A549 (cell line): ENCODE data around the gene SORT1. TPM values are rescaled to one million over a fixed set of nuclear protein-coding genes. Genes with fewer than 3 reads are reported as not detected.

Experiments used
- ATAC-seq, 2 experiments: fragments of 200-7000 bp in 1 of 2; fragments of >200 bp in 1 of 2; cut with Nextera tagmentation in 1 of 2; cut with Tn5 transposase in 1 of 2; 3 replicates each; pipeline versions ENCODE4 v1.8.0 to v1.9.1; 2018 to 2020; ENCODE audit warnings: mild to moderate bottlenecking in 1 of 2, moderate library complexity in 1 of 2
- CTCF ChIA-PET: fragments of 300-600 bp; sonication (Branson Sonifier 250); formaldehyde crosslinking; extraction: SDS; loops from one replicate; lab custom pipeline; 2021; ENCODE audit warnings: antibody characterized with exemption, inconsistent platforms; lab: Yijun Ruan, JAX
- POLR2A ChIA-PET: fragments of 350-600 bp; formaldehyde crosslinking; extraction: SDS; loops from one replicate; lab custom pipeline; 2021; ENCODE audit warnings: antibody characterized with exemption, inconsistent platforms; lab: Yijun Ruan, JAX
- DNase-seq, 2 experiments: peaks; one replicate each; pipeline versions ENCODE4 v3.0.0 to v3.0.0-alpha.2; 2011 to 2016; ENCODE audit warnings: low read depth in 1 of 2, low spot score in 1 of 2
- FAIRE-seq: peaks from 2 replicates; lab custom pipeline; 2011; peaks lifted over from hg19 to GRCh38; lab: Jason Lieb, UNC
- H3K27ac ChIP-seq, 2 experiments: fragments of >200 bp; sonication (Bioruptor Twin); formaldehyde crosslinking; 3 replicates each; pipeline ENCODE4 v1.5.1; 2016 to 2017
- H3K4me1 ChIP-seq: fragments of >200 bp; sonication (Bioruptor Twin); formaldehyde crosslinking; 3 replicates; pipeline ENCODE4 v1.6.1; 2016
- H3K4me2 ChIP-seq: fragments of >200 bp; sonication (Bioruptor Twin); formaldehyde crosslinking; 3 replicates; pipeline ENCODE4 v1.6.1; 2016
- H3K4me3 ChIP-seq: fragments of >200 bp; sonication (Bioruptor Twin); formaldehyde crosslinking; 3 replicates; pipeline ENCODE4 v1.5.1; 2016
- H3K9me3 ChIP-seq: fragments of >200 bp; sonication (Bioruptor Twin); formaldehyde crosslinking; 3 replicates; pipeline ENCODE4 v1.6.1; 2016
- CBX8 ChIP-seq: fragments of 200-600 bp; sonication (generic); IDR thresholded peaks from 2 replicates; pipeline ENCODE4 v1.6.1; 2016
- ESRRA ChIP-seq: fragments of 150-350 bp; IDR thresholded peaks from 2 replicates; pipeline ENCODE4 v1.6.1; 2014; ENCODE audit warnings: mild to moderate bottlenecking, low read length, borderline replicate concordance
- FOSL2 ChIP-seq, 2 experiments: fragments of 450-650 bp in 1 of 2; fragments of >200 bp in 1 of 2; sonication (Bioruptor Twin) in 1 of 2; formaldehyde crosslinking; IDR thresholded peaks; 2 replicates each; pipeline versions ENCODE4 v1.5.0 to v1.6.1; 2016 to 2020; ENCODE audit warnings: mild to moderate bottlenecking in 1 of 2, moderate library complexity in 1 of 2
- GATA3 ChIP-seq: IDR thresholded peaks from 2 replicates; pipeline ENCODE4 v1.6.1; 2012; ENCODE audit warnings: borderline replicate concordance
- HEYL ChIP-seq: fragments of 250-450 bp; sonication (Bioruptor Pico); IDR thresholded peaks from 2 replicates; pipeline ENCODE4 v1.8.0; 2021; ENCODE audit warnings: mild to moderate bottlenecking, moderate library complexity
- HMGXB4 ChIP-seq: fragments of 250-450 bp; sonication (Bioruptor Pico); IDR thresholded peaks from 2 replicates; pipeline ENCODE4 v1.5.0; 2021; ENCODE audit warnings: mild to moderate bottlenecking, moderate library complexity, borderline replicate concordance
- HOXA7 ChIP-seq: fragments of 250-450 bp; sonication (Bioruptor Pico); IDR thresholded peaks from 2 replicates; pipeline ENCODE4 v1.5.0; 2020; ENCODE audit warnings: mild to moderate bottlenecking, moderate library complexity
- JUN ChIP-seq, 2 experiments: fragments of >200 bp; sonication (Bioruptor Twin); formaldehyde crosslinking; IDR thresholded peaks; 2 replicates in 1 of 2; 3 replicates in 1 of 2; pipeline ENCODE4 v1.6.1; 2016 to 2017
- KDM1A ChIP-seq: fragments of 200-600 bp; sonication (generic); IDR thresholded peaks from 2 replicates; pipeline ENCODE4 v1.6.1; 2016; ENCODE audit warnings: low read depth, mild to moderate bottlenecking
- NPAS2 ChIP-seq: fragments of 250-450 bp; sonication (Bioruptor Pico); IDR thresholded peaks from 2 replicates; pipeline ENCODE4 v1.8.0; 2022; ENCODE audit warnings: mild to moderate bottlenecking, moderate library complexity, borderline replicate concordance
- NR3C1 ChIP-seq: fragments of >200 bp; sonication (Bioruptor Twin); formaldehyde crosslinking; IDR thresholded peaks from 3 replicates; pipeline ENCODE4 v1.6.1; 2017
- PHF8 ChIP-seq: fragments of 200-600 bp; sonication (generic); IDR thresholded peaks from 2 replicates; pipeline ENCODE4 v1.6.1; 2016; ENCODE audit warnings: low read depth, mild to moderate bottlenecking, antibody characterized with exemption, moderate library complexity, borderline replicate concordance
- RCOR1 ChIP-seq: fragments of 150-350 bp; IDR thresholded peaks from 2 replicates; pipeline ENCODE4 v1.6.1; 2014; ENCODE audit warnings: antibody characterized with exemption, low read length, low read depth
- SREBF2 ChIP-seq: fragments of 450-650 bp; IDR thresholded peaks from 2 replicates; pipeline ENCODE4 v1.6.1; 2014; ENCODE audit warnings: mild to moderate bottlenecking, moderate library complexity
- ZC3H11A ChIP-seq: fragments of 450-650 bp; IDR thresholded peaks from 2 replicates; pipeline ENCODE4 v1.6.1; 2014; ENCODE audit warnings: antibody characterized with exemption, mild to moderate bottlenecking
- ZNF302 ChIP-seq: fragments of 250-450 bp; sonication (Bioruptor Pico); IDR thresholded peaks from 2 replicates; pipeline ENCODE4 v1.9.0; 2021; ENCODE audit warnings: inconsistent platforms, mild to moderate bottlenecking, moderate library complexity
- ZSCAN20 ChIP-seq: fragments of 250-450 bp; sonication (Bioruptor Pico); IDR thresholded peaks from 2 replicates; pipeline ENCODE4 v1.8.0; 2022; ENCODE audit warnings: mild to moderate bottlenecking, moderate library complexity
- WGBS: methylation state at CpG from one replicate; pipeline ENCODE4 v1.1.6; 2017; ENCODE audit errors: missing lambda C conversion rate; 5-methylcytosine and 5-hydroxymethylcytosine counted together
- polyA plus RNA-seq, 4 experiments: library from polyadenylated mRNA; depleted of rRNA in 3 of 4; stranded (reverse); fragments of >200 nt; fragmentation: RNase III in 1 of 4; extraction: RNeasy Plus Mini Kit Qiagen cat#74134 plus additional on column Dnase treatment in 1 of 4; gene quantifications; 2 replicates in 3 of 4; 3 replicates in 1 of 4; pipeline ENCODE4 v1.2.3, GENCODE V29; 2011 to 2017
- TF ChIP-seq, protein P1 (sequence below): IDR thresholded peaks from 2 replicates; pipeline ENCODE4 v1.6.1; 2012
- TF ChIP-seq, protein P2 (sequence below): fragments of >200 bp; sonication (Bioruptor Twin); formaldehyde crosslinking; IDR thresholded peaks from 3 replicates; pipeline ENCODE4 v1.5.1; 2016
- TF ChIP-seq, protein P3 (sequence below): IDR thresholded peaks from 2 replicates; pipeline ENCODE4 v1.6.1; 2012; ENCODE audit warnings: low read depth, borderline replicate concordance

Gene SORT1
- polyA plus RNA-seq, 2 of the 4 experiments (the other 2 are of a cell fraction) = 6.0 to 14.7 TPM

DNA sequence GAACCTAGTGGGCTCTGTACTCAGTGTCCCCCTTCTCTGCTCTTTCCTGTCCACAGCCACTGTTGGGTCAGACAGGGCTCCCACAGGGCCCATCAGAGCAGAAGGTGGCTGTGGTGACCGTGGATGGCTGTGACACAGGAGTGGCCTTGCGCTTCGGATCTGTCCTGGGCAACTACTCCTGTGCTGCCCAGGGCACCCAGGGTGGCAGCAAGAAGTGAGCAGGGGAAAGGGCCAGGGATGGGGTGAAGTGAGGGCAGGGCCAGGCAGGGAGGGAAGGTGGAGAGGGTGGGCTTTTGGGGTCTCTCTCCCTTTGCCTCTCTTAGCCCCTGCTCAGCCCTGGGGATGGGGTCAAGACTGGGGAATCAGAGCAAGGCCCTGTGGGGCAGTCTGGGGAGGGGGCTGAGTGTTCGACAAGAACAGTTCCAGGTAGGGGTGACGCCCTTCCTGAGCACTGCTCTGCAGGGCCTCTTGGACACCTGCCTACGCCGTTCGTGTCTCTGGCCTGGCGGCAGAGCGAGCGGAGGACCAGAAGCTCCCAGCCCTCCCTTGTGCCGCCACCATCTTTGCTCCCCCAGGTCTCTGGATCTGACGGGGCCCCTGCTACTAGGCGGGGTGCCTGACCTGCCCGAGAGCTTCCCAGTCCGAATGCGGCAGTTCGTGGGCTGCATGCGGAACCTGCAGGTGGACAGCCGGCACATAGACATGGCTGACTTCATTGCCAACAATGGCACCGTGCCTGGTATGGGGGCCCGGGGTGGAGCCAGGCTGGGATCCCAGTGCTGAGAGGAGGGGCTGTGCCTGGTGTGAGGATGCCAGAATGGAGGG, 135.3 kb downstream of the SORT1 start:
- ChIA-PET CTCF (interaction anchor here (0.6 to 4.1 kb wide), 11 partner anchors 9 to 270 kb away, joined by 3 to 69 read pairs (median 5); partner anchors contain the start of gene SORT1), POLR2A (no interaction called here)
- H3K9me3 ChIP-seq = no peaks in the 10 kb centered on the region
- no peak for TF ChIP-seq CBX8
- TF ChIP-seq, protein P1, sequence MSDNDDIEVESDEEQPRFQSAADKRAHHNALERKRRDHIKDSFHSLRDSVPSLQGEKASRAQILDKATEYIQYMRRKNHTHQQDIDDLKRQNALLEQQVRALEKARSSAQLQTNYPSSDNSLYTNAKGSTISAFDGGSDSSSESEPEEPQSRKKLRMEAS = no peak
- TF ChIP-seq ZNF302 (CRISPR knock-in tag) = no peak
- TF ChIP-seq, protein P2, sequence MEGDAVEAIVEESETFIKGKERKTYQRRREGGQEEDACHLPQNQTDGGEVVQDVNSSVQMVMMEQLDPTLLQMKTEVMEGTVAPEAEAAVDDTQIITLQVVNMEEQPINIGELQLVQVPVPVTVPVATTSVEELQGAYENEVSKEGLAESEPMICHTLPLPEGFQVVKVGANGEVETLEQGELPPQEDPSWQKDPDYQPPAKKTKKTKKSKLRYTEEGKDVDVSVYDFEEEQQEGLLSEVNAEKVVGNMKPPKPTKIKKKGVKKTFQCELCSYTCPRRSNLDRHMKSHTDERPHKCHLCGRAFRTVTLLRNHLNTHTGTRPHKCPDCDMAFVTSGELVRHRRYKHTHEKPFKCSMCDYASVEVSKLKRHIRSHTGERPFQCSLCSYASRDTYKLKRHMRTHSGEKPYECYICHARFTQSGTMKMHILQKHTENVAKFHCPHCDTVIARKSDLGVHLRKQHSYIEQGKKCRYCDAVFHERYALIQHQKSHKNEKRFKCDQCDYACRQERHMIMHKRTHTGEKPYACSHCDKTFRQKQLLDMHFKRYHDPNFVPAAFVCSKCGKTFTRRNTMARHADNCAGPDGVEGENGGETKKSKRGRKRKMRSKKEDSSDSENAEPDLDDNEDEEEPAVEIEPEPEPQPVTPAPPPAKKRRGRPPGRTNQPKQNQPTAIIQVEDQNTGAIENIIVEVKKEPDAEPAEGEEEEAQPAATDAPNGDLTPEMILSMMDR = no peak
- TF ChIP-seq FOSL2 (IDR thresholded peaks at IDR 0.05) = no peak
- no peak for TF ChIP-seq FOSL2 (CRISPR knock-in tag; IDR thresholded peaks at IDR 0.05)
- TF ChIP-seq ESRRA = no peak
- no peak for TF ChIP-seq JUN (IDR thresholded peaks at IDR 0.05)
- TF ChIP-seq NPAS2 (CRISPR knock-in tag) = no peak
- TF ChIP-seq HOXA7 (CRISPR knock-in tag) = no peak
- H3K4me1 ChIP-seq = no peaks in the 10 kb centered on the region; the same call in 2 of the 3 replicates
- H3K4me2 ChIP-seq = no peak overlapping the region
- 84% methylated on average over 7 of the region's 22 CpGs for whole genome bisulfite sequencing
- no peak overlapping the region for H3K27ac ChIP-seq
- H3K4me3 ChIP-seq = no peak overlapping the region
- no peak for FAIRE-seq
- no peak for DNase-seq
- ATAC-seq = no peak

DNA sequence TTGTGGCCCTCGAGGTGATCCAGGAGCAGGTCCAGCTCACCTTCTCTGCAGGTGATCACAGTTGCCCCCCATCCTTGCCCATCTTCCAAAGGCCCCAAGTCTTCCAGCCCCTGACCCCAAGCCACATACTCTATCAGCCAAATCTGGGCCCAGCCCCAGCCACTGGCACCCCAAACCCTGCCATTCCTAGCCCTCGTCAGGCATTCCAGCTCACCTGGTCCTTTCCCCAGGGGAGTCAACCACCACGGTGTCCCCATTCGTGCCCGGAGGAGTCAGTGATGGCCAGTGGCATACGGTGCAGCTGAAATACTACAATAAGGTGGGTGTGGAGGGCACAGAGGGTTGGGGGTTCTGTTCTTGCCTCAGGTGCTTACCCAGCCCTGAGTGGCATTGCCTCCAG, 136.1 kb downstream of the SORT1 start:
- no peak for DNase-seq
- no peak for FAIRE-seq
- no peak for ATAC-seq
- ChIA-PET CTCF (interaction anchor here (1.2 to 4.0 kb wide), 3 partner anchors 15 to 271 kb away, joined by 4 to 31 read pairs (median 12); no protein-coding TSS in a partner anchor), POLR2A (no interaction called here)
- H3K4me1 ChIP-seq = no peaks in the 10 kb centered on the region; the same call in 2 of the 3 replicates
- TF ChIP-seq, protein P3, sequence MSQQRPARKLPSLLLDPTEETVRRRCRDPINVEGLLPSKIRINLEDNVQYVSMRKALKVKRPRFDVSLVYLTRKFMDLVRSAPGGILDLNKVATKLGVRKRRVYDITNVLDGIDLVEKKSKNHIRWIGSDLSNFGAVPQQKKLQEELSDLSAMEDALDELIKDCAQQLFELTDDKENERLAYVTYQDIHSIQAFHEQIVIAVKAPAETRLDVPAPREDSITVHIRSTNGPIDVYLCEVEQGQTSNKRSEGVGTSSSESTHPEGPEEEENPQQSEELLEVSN = no peak
- no peak for TF ChIP-seq ZC3H11A
- TF ChIP-seq KDM1A = no peak
- no peak for TF ChIP-seq HMGXB4
- TF ChIP-seq RCOR1 = no peak
- no peak for TF ChIP-seq ZSCAN20 (CRISPR knock-in tag)
- TF ChIP-seq SREBF2 = no peak
- TF ChIP-seq FOSL2 (IDR thresholded peaks at IDR 0.05) = no peak
- TF ChIP-seq FOSL2 (CRISPR knock-in tag; IDR thresholded peaks at IDR 0.05) = no peak
- no peak for TF ChIP-seq NR3C1
- TF ChIP-seq HEYL = no peak
- TF ChIP-seq PHF8 = no peak
- no peak for TF ChIP-seq GATA3
- H3K27ac ChIP-seq = no peak overlapping the region
- 78% methylated on average over 5 of the region's 6 CpGs for WGBS
- H3K4me2 ChIP-seq = no peak overlapping the region
- no peak overlapping the region for H3K4me3 ChIP-seq
- no peaks in the 10 kb centered on the region for H3K9me3 ChIP-seq
